Caco-2 (cell line): ENCODE measurements around the gene XXYLT1. TPM values are rescaled to one million over a fixed set of nuclear protein-coding genes. Genes with fewer than 3 reads are reported as not detected.
A peak's percentile ranks its signal among the peaks of the same experiment; 100 is the strongest.

Source experiments
- BruUV-seq: library from RNA; stranded (reverse); fragments of 400-500 nt; replicated peaks from 2 replicates; lab custom pipeline; 2021; lab: Mats Ljungman, UMichigan
- CTCF ChIA-PET: fragments of 300-600 bp; sonication (Branson Sonifier 250); formaldehyde crosslinking; loops from one replicate; lab custom pipeline; 2022; ENCODE audit warnings: antibody characterized with exemption; lab: Charles Lee
- POLR2A ChIA-PET: fragments of 300-600 bp; sonication (Branson Sonifier 250); formaldehyde crosslinking; loops from one replicate; lab custom pipeline; 2022; ENCODE audit warnings: antibody characterized with exemption; lab: Charles Lee
- DNase-seq, 2 experiments: peaks; one replicate each; pipeline versions ENCODE4 v3.0.0 to v3.0.0-alpha.2; 2020 to 2022
- H3K27me3 ChIP-seq: replicated peaks from 2 replicates; pipeline ENCODE4 v1.6.0; 2011; ENCODE audit warnings: low read length; ENCODE audit not compliant: control insufficient read depth, insufficient read depth
- H3K36me3 ChIP-seq: 2 replicates; pipeline ENCODE4 v1.5.1; 2011; ENCODE audit warnings: low read length; ENCODE audit not compliant: control insufficient read depth, insufficient read depth
- H3K4me1 ChIP-seq: fragments of 250-450 bp; sonication (Bioruptor Pico); 2 replicates; pipeline ENCODE4 v1.5.1; 2020; ENCODE audit warnings: mild to moderate bottlenecking
- H3K4me3 ChIP-seq: 2 replicates; pipeline ENCODE4 v1.5.1; 2011; ENCODE audit warnings: low read depth, mild to moderate bottlenecking, control low read depth, low read length
- H3K9me3 ChIP-seq: fragments of 250-450 bp; sonication (Bioruptor Pico); 2 replicates; pipeline ENCODE4 v1.5.1; 2020; ENCODE audit warnings: mild to moderate bottlenecking, moderate library complexity
- H3K27ac Mint-ChIP-seq: one replicate; pipeline ENCODE4 v1.8.0; 2022; ENCODE audit warnings: mixed read lengths; ENCODE audit not compliant: unreplicated experiment
- H3K27me3 Mint-ChIP-seq: one replicate; pipeline ENCODE4 v1.8.0; 2022; ENCODE audit warnings: mixed read lengths; ENCODE audit not compliant: insufficient read depth, unreplicated experiment
- H3K36me3 Mint-ChIP-seq: one replicate; pipeline ENCODE4 v1.8.0; 2022; ENCODE audit warnings: mild to moderate bottlenecking, mixed read lengths; ENCODE audit not compliant: insufficient read depth, unreplicated experiment
- H3K4me1 Mint-ChIP-seq: one replicate; pipeline ENCODE4 v1.8.0; 2022; ENCODE audit warnings: low read depth, mixed read lengths; ENCODE audit not compliant: unreplicated experiment
- H3K4me3 Mint-ChIP-seq: one replicate; pipeline ENCODE4 v1.8.0; 2022; ENCODE audit warnings: mild to moderate bottlenecking, moderate library complexity, mixed read lengths; ENCODE audit not compliant: unreplicated experiment
- H3K9me3 Mint-ChIP-seq: one replicate; pipeline ENCODE4 v1.8.0; 2022; ENCODE audit warnings: mixed read lengths; ENCODE audit not compliant: unreplicated experiment
- CTCF ChIP-seq, 2 experiments: fragments of 200-600 bp in 1 of 2; IDR thresholded peaks; 1 replicate in 1 of 2; 2 replicates in 1 of 2; pipeline versions ENCODE4 v1.5.1 to v1.8.0; 2011 to 2022; ENCODE audit warnings: antibody characterized with exemption in 1 of 2, control low read depth in 1 of 2, inconsistent platforms in 1 of 2, low read depth in 1 of 2, low read length in 1 of 2, mild to moderate bottlenecking in 1 of 2, moderate library complexity in 1 of 2; ENCODE audit not compliant: insufficient read depth in 1 of 2, severe bottlenecking in 1 of 2, unreplicated experiment in 1 of 2
- intact Hi-C: fragments of 100-400 bp; cut with micrococcal nuclease; formaldehyde crosslinking; loops from one replicate; pipeline ENCODE4 v1.10.0; 2022; ENCODE audit not compliant: unreplicated experiment
- total RNA-seq: library from RNA; stranded (reverse); gene quantifications from 2 replicates; pipeline ENCODE4 v1.2.3, GENCODE V29; 2022

Gene XXYLT1
- total RNA-seq, 1 experiment from 2014 or later: 14.2 TPM

- Mint-ChIP-seq H3K4me1 (no peaks in the 10 kb centered on the region), H3K4me3 (no peak overlapping the region), H3K27me3 (no peaks in the 10 kb centered on the region), H3K9me3 (no peaks in the 10 kb centered on the region), H3K36me3 (peaks cover 12% of the 10 kb centered on the region), H3K27ac (no peak overlapping the region)
- H3K4me3 ChIP-seq: no peak overlapping the region
- H3K4me1 ChIP-seq: no peaks in the 10 kb centered on the region
- CTCF ChIA-PET: no interaction called here
- no peaks in the 10 kb centered on the region for H3K9me3 ChIP-seq
- no peaks in the 10 kb centered on the region for H3K36me3 ChIP-seq
- no peak for TF ChIP-seq CTCF (IDR thresholded peaks at IDR 0.05; ENCODE audit: insufficient read depth in 1 of 2, low read depth in 1 of 2, low read length in 1 of 2, severe bottlenecking in 1 of 2, unreplicated experiment in 1 of 2)
- peak in 1 of 2 experiments; percentile 12 for DNase-seq
- BruUV-seq: no TSS peak
- no peaks in the 10 kb centered on the region for H3K27me3 ChIP-seq
- POLR2A ChIA-PET: no interaction called here
- intact Hi-C loops: no loop called here
Measured at GRCh38 chr3:195240939-195241338, 30.0 kb downstream of the XXYLT1 start.

GRCh38 chr3:195240171-195240701 lies 30.7 kb downstream of the XXYLT1 start:
- Histone ChIP-seq H3K9me3 (no peaks in the 10 kb centered on the region), H3K4me3 (no peak overlapping the region), H3K4me1 (no peaks in the 10 kb centered on the region), H3K36me3 (no peaks in the 10 kb centered on the region), H3K27me3 (no peaks in the 10 kb centered on the region)
- DNase-seq: no peak
- TF ChIP-seq CTCF (IDR thresholded peaks at IDR 0.05; ENCODE audit: insufficient read depth in 1 of 2, low read depth in 1 of 2, low read length in 1 of 2, severe bottlenecking in 1 of 2, unreplicated experiment in 1 of 2): no peak
- intact Hi-C loops: no loop called here
- H3K27me3 Mint-ChIP-seq: no peaks in the 10 kb centered on the region
- peaks cover 2% of the 10 kb centered on the region for H3K9me3 Mint-ChIP-seq
- no peaks in the 10 kb centered on the region for H3K4me1 Mint-ChIP-seq
- POLR2A ChIA-PET: no interaction called here
- H3K27ac Mint-ChIP-seq: no peak overlapping the region
- no peak overlapping the region for H3K4me3 Mint-ChIP-seq
- no TSS peak for BruUV-seq
- CTCF ChIA-PET: no interaction called here
- peaks cover 12% of the 10 kb centered on the region for H3K36me3 Mint-ChIP-seq

GRCh38 chr3:195239121-195239520 lies 31.8 kb downstream of the XXYLT1 start:
- Mint-ChIP-seq H3K27ac (no peak overlapping the region), H3K4me1 (no peaks in the 10 kb centered on the region), H3K27me3 (no peaks in the 10 kb centered on the region), H3K4me3 (no peak overlapping the region), H3K9me3 (peaks cover 9% of the 10 kb centered on the region), H3K36me3 (peaks cover 12% of the 10 kb centered on the region)
- no peak for DNase-seq
- no peak for TF ChIP-seq CTCF (IDR thresholded peaks at IDR 0.05; ENCODE audit: insufficient read depth in 1 of 2, low read depth in 1 of 2, low read length in 1 of 2, severe bottlenecking in 1 of 2, unreplicated experiment in 1 of 2)
- Histone ChIP-seq H3K9me3 (no peaks in the 10 kb centered on the region), H3K27me3 (no peaks in the 10 kb centered on the region), H3K4me1 (no peaks in the 10 kb centered on the region), H3K36me3 (no peaks in the 10 kb centered on the region), H3K4me3 (no peak overlapping the region)
- BruUV-seq: no TSS peak
- CTCF ChIA-PET: no interaction called here
- intact Hi-C loops: no loop called here
- POLR2A ChIA-PET: no interaction called here
